ENCODE data around the gene EBNA1BP2. TPM values are rescaled to one million over a fixed set of nuclear protein-coding genes. Genes with fewer than 3 reads are reported as not detected.

EBNA1BP2 gene
- total and polyA plus RNA-seq, 2 of the 13 experiments (the other 11 are each of a cell fraction or from before 2014, with no cell fraction given): 27.1 to 102 TPM

GRCh38 chr1:43206600-43207228 lies 34.6 kb upstream of the EBNA1BP2 start (continued):
- TF ChIP-seq ZSCAN5A (CRISPR knock-in tag; IDR thresholded peaks at IDR 0.05; ENCODE audit: borderline replicate concordance) (no peak), PCBP2 (optimal IDR thresholded peaks at IDR 0.05; ENCODE audit: low read depth, low read length, poor library complexity, severe bottlenecking) (no peak), PAWR (CRISPR knock-in tag; IDR thresholded peaks at IDR 0.05; ENCODE audit: borderline replicate concordance) (no peak), TMF1 (CRISPR knock-in tag; IDR thresholded peaks at IDR 0.05; ENCODE audit: low read depth) (no peak), ZBTB8A (CRISPR knock-in tag; IDR thresholded peaks at IDR 0.05; ENCODE audit: borderline replicate concordance, low read depth) (no peak), ZNF292 (CRISPR knock-in tag; IDR thresholded peaks at IDR 0.05; ENCODE audit: borderline replicate concordance, low read depth) (peak; percentile 55; the same call in 1 of the 2 replicates), NONO (IDR thresholded peaks at IDR 0.05) (no peak), NONO (CRISPR knock-in tag; conservative IDR thresholded peaks at IDR 0.05) (no peak), TBX3 (IDR thresholded peaks at IDR 0.05; ENCODE audit: borderline replicate concordance) (no peak), CHCHD3 (CRISPR knock-in tag; IDR thresholded peaks at IDR 0.05) (no peak), PAX8 (CRISPR knock-in tag; IDR thresholded peaks at IDR 0.05; ENCODE audit: borderline replicate concordance) (no peak), SKI (IDR thresholded peaks at IDR 0.05; ENCODE audit: partially characterized antibody) (no peak), ZNF205 (CRISPR knock-in tag; IDR thresholded peaks at IDR 0.05) (no peak), SMAD1 (CRISPR knock-in tag; IDR thresholded peaks at IDR 0.05; ENCODE audit: borderline replicate concordance, low read depth) (0 out of 2 replicates have a peak, but pooled peaks have one; percentile 33), GLMP (CRISPR knock-in tag; IDR thresholded peaks at IDR 0.05; ENCODE audit: borderline replicate concordance) (no peak)
- TF ChIP-seq, protein P1, sequence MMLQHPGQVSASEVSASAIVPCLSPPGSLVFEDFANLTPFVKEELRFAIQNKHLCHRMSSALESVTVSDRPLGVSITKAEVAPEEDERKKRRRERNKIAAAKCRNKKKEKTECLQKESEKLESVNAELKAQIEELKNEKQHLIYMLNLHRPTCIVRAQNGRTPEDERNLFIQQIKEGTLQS (CRISPR knock-in tag; IDR thresholded peaks at IDR 0.05): peak; percentile 86
- TF ChIP-seq, protein P2, sequence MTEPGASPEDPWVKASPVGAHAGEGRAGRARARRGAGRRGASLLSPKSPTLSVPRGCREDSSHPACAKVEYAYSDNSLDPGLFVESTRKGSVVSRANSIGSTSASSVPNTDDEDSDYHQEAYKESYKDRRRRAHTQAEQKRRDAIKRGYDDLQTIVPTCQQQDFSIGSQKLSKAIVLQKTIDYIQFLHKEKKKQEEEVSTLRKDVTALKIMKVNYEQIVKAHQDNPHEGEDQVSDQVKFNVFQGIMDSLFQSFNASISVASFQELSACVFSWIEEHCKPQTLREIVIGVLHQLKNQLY (CRISPR knock-in tag; IDR thresholded peaks at IDR 0.05): no peak
- TF ChIP-seq, protein P3, sequence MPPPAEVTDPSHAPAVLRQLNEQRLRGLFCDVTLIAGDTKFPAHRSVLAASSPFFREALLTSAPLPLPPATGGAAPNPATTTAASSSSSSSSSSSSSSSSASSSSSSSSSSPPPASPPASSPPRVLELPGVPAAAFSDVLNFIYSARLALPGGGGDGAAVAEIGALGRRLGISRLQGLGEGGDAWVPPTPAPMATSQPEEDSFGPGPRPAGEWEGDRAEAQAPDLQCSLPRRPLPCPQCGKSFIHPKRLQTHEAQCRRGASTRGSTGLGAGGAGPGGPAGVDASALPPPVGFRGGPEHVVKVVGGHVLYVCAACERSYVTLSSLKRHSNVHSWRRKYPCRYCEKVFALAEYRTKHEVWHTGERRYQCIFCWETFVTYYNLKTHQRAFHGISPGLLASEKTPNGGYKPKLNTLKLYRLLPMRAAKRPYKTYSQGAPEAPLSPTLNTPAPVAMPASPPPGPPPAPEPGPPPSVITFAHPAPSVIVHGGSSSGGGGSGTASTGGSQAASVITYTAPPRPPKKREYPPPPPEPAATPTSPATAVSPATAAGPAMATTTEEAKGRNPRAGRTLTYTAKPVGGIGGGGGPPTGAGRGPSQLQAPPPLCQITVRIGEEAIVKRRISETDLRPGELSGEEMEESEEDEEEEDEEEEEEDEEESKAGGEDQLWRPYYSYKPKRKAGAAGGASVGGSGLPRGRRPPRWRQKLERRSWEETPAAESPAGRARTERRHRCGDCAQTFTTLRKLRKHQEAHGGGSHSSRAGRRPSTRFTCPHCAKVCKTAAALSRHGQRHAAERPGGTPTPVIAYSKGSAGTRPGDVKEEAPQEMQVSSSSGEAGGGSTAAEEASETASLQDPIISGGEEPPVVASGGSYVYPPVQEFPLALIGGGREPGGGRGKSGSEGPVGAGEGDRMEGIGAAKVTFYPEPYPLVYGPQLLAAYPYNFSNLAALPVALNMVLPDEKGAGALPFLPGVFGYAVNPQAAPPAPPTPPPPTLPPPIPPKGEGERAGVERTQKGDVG (CRISPR knock-in tag; IDR thresholded peaks at IDR 0.05; ENCODE audit: borderline replicate concordance): no peak
- TF ChIP-seq, protein P4, sequence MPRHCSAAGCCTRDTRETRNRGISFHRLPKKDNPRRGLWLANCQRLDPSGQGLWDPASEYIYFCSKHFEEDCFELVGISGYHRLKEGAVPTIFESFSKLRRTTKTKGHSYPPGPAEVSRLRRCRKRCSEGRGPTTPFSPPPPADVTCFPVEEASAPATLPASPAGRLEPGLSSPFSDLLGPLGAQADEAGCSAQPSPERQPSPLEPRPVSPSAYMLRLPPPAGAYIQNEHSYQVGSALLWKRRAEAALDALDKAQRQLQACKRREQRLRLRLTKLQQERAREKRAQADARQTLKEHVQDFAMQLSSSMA (CRISPR knock-in tag; IDR thresholded peaks at IDR 0.05): no peak
- TF ChIP-seq, protein P5, sequence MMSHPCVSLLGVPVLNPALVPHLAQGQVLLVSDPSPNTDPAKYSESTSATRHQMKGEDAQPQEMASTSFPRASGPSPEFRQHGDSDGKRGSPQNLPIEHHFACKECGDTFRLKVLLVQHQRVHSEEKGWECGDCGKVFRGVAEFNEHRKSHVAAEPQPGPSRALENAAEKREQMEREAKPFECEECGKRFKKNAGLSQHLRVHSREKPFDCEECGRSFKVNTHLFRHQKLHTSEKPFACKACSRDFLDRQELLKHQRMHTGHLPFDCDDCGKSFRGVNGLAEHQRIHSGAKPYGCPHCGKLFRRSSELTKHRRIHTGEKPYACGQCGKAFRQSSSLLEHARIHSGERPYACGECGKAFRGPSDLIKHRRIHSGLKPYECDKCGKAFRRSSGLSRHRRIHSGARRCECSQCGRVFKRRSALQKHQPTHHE (CRISPR knock-in tag; IDR thresholded peaks at IDR 0.05; ENCODE audit: borderline replicate concordance): no peak
